HG03378 (cell line): ENCODE measurements around the gene VAMP8.
"Not testable (repeated sequence)": the region's sequence is repeated elsewhere in the genome, so short reads cannot be mapped to it uniquely, and the experiment has no call there.

Source experiments
- ATAC-seq: cut with Tn5 transposase; IDR thresholded peaks from one replicate; pipeline ENCODE4 v1.9.1; 2021; ENCODE audit warnings: mild to moderate bottlenecking, moderate library complexity; ENCODE audit not compliant: unreplicated experiment

VAMP8 gene

DNA sequence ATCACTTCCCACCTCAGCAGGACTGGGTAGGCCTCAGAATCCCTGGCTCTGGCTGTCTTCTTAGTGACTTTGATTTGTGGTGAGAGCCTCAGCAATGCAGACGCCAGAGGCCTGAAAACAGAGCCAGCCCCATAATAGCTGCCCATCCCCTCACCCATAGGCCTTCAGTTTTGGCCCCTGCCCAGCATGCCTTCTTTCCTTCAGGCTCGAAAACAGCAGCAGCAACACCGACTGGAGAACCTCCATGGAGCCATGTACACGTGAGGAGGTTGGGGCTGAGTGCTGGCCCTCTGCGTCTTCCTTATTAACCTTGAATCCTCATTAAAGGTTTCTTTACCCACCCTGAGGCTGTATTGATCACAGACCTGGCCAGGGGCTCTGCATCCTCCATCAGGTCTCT lies 19.9 kb downstream of the VAMP8 start:
- no peak for ATAC-seq

DNA sequence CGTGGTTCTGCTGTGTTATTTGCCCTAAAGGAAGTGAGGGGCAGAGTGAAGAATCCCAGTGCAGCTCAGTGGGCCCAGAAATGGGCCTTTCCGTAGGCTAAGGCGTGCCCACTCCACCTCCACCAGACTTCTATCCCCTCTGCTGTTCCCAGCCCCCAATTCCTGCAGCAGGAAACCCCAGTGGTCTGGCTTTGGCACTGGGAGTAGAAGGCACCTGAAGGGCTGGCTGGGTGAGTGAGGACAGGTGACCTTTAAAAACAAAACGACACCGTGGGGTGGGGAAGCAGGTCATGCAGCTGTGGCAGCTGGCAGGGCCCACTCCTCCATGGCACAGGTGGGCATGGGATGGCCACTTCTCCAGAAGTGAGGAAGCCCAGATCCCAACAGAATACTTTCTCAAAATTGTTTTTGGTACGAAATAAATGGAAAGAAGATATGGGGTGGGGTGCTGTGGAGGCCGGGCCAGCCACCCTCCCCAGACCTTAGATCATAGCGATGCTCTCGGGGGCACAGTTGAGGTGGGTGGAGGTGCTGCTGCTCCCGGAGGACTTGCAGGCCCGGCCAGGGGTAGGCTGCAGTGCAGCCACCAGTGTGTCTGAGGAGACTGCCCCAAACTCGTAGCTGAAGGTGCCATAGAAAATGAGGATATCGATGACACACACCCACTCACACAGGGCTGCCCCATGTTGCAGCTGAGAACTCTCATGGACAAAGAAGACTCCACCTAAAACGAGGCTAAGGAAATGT lies 21.4 kb downstream of the VAMP8 start:
- no peak for ATAC-seq

DNA sequence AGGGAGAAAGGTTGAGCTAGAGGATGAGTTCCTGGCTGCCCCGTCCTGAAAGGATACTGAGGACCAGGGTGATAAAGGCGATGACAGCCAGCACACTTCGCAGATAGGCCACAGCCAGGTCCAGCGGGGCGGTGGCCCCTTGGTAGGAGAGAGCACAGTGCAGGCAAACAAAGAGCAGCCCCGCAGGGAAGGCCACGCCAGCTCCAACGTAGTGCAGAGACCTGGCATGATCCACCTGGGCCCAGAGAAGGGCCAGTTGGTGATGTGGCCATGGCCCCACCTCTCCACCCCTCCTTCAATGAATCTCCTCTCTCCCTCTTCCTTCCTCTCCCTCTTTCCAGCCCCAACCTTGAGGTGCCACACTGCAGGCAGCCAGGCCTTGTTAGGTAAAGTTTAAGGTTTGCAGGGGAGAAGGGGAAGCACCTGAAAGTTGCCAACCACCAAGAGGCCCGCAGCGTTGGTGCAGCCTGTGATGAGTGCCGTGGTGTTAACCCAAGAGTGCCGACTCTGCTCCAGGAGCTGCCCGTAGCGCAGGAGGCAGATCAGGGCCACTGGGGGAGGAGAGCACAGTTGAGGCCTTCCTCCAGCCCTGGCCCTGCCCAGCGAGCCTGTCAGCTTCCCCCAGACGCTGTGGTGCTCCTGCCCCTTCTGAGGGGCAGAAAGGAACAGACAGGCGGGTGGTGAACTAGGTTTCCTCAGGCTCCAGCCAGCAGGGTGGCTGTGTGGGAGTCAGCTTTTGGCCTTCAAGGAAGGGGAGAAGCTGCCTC lies 22.3 kb downstream of the VAMP8 start:
- no peak for ATAC-seq

DNA sequence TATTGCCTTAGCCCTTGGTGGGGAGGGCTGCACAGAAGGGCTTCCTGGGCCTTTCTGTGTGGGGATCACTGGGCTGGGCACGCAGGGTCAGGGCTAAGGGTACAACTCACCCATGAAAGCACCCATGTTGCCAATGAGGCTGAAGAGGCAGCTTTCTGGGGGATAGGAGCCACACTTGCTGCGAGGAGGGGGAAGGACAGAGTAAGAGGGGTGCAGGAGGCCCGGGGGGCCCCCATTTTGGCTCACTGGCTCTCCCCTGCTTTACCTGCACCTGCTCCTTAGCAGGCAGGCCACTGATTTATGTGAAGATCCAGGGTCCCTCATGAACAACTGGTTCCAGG lies 22.8 kb downstream of the VAMP8 start:
- no peak for ATAC-seq

DNA sequence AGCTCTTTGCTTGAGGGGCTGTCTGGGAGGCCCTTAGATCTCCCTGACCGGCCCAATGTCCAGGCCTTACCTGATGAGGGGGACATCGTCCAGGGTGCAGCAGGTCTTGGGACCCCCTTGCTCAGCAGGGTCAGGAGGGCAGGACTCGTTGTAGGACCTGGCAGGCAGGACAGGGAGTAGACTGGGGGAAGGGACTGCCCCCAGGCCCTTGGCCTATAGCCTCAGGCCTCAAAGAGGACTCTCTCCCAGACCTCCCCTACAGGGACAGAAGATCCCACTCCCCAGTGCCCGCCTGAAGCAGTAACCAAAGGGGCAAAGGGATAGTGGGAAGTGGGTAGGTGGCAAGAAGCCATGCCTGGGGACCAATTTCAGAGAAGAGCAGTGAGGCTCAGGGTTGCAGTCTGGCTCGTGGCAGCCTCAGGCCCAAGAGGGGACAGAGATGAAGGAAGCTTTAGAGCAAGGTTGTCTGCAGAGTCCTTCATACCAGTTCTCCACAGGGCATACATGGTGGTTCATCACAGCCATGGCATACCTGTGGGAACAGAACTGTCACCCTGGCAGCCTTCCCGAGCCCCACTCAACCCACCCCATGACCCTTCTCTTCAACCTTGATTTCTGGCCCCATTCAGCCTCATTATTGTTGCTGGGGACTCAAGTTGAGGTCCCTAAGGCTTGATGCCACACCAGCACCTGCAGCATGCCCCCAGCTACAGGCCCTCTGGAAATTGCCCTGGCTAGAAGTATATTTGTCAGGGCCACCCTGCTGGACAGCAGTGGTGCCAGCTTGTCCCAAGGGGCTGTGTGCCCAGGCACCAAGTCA lies 23.8 kb downstream of the VAMP8 start:
- no peak for ATAC-seq

DNA sequence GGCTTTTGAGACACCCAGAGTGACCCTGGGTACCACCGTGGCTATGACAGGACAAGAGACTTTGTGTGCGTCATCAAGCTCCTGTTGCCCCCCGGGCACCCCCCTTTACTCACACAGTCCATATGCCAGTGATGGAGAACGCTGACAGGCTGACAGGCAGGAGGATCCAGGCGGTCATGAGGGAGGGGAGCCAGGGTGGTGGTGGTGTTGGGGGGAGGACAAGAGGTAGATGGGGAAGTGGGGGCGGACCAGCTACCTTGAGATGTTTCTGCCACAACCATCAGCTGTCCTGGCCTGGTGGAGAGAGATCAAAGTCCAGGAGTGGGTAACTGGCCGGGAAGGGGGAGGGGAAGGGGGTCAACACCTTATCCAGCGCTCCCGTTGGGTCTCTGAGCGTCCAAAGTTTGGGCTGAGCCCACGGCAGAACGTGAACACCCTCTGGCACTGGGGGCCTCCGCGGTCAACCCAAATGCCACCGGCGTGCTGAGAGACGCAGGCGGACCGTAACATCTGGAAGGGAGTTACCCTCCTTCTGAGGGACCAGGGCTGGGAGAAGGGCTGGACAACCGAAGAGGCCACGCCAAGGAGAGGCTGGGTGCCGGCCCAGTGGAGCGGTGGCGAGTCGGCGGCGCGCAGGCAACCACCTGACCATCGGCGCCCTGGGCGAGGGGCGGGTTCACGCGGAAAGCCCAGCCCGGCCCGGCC lies 24.5 kb downstream of the VAMP8 start:
- peak; percentile 32 for ATAC-seq

DNA sequence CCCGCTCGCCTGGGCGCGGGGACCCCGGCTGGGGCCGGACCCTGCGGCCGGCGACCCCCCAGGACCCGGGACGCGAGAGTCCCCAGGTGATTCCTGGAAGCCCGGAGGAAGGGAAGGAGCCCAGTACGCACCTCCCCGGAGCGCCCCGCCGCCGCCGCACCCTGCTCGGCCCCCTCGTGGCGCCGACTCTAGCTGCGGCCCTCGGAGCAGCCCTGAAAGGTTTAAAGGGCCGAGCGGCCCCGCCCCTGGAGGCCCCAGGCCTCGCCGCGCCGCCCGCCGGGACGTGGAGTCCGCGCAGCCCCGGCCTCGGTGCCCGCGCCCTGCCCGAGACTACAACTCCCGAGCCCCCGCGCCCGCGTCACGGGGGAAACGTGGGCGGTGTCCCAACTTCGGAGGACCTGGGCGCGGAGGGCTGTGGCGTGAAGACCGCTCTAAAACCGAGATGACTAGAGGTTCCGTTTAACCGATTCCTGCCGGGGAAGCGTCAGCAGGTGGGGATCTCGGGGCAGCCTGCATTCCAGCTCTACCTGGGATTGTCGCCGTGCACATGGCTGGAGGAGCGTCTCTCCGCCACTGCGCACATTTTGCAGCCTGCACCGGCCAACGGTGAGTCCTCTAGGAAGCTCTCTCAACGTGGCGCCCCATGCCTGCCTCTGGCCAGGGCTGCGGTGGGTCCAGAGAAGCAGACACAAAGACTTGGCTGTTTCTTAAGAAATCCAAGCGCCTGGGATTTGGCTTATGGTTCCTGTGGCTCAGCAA lies 25.3 kb downstream of the VAMP8 start, which contains the start of gene TMEM150A:
Gene TMEM150A (minus strand): TSS at position 223 of the 759 bp plus-strand sequence. CDS start 750 bp downstream, outside the sequence.
- peak; percentile 76 for ATAC-seq

DNA sequence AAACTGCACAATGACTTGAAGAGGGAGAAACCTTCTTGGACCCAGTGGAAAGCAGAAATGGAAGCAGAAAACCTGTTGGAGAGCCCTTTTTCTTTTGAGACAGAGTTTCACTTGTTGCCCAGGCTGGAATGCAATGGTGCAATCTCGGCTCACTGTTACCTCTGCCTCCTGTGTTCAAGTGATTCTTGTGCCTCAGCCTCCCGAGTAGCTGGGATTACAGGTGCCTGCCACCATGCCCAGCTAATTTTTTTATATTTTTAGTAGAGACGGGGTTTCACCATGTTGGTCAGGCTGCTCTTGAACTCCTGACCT lies 26.7 kb downstream of the VAMP8 start:
- ATAC-seq = not testable (repeated sequence)

DNA sequence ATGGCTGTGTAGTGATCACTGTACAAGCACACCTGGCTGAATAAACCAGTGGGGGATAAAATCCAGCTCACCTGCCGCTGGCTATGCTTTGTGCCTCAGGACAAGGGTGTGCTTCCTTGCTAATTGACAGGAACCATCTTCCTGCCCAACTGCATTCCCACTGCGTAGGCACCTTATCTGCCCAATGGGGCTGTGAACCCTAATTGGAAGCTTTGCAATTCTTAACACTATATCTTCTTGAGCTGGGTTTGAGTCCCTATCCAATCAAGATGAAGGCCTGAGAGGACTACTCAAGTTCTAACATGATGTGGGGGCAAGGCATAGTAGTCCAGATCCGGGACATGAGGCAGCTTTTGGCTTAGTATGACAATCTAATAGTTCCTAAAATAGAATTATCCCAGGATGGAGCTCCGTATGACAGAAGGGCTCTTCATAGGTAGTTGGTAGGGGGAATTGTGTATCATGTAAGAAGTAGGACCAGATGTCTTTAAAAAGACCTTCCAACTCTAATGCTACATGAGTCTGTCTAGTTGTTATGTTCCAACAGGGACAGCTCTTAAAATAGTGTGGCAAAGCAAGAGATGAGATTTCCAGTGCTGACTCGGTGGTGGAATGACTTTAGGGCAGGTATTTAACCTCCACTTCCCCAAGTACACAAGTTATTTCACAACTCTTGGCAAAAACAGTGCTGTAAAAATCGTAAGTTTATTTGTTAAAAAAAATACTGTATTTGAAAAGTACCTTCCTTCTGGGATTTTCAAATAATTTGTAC lies 27.4 kb downstream of the VAMP8 start:
- ATAC-seq = no peak

DNA sequence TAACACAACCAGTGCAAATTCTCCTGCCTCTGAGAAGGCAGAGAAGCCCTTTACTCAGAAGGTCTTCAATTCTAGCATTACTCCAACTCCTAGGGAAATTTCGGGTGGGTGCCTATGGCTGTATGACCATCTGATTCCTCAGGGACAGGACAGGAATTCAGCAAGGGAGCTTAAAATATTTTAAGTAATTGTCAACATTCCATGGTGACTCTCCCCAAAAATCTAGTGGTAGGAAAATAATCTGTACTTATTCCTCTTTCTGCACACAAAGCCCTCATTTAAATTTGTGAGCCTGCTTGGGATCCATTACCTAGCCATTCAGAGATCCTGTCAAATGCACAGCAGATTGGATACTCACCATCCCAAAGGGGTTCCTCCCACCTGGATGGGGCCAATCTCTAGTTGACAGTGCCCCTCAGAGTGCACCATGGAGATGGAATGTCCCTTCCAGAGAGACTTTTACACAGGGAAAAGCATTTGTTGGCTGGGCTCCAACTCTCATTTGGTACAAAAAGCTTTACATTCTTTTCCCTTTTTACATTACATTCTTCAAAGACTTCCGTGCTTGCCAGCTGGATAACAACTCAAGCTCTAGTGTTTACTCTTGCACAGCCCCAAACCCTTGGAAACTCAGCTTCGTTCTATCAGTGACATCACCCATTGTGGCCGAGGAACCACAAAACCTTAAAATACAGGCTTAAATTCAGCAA lies 28.2 kb downstream of the VAMP8 start:
- ATAC-seq = no peak

DNA sequence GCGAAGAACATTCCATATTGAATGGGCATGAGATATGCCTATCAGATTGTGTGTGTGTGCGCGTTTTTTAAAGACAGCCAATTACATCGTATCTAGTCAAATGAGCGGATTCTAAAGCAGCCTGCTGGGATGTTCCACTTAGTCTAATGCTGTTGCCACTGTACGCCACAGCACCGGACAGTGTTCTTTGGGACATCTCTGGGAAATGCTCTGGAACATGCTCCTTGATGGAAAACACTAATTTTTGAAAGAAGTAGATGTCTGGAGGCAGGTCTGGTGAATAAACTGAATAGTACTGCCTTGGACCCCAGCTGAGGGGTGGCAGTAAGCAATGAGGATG lies 28.7 kb downstream of the VAMP8 start:
- no peak for ATAC-seq

DNA sequence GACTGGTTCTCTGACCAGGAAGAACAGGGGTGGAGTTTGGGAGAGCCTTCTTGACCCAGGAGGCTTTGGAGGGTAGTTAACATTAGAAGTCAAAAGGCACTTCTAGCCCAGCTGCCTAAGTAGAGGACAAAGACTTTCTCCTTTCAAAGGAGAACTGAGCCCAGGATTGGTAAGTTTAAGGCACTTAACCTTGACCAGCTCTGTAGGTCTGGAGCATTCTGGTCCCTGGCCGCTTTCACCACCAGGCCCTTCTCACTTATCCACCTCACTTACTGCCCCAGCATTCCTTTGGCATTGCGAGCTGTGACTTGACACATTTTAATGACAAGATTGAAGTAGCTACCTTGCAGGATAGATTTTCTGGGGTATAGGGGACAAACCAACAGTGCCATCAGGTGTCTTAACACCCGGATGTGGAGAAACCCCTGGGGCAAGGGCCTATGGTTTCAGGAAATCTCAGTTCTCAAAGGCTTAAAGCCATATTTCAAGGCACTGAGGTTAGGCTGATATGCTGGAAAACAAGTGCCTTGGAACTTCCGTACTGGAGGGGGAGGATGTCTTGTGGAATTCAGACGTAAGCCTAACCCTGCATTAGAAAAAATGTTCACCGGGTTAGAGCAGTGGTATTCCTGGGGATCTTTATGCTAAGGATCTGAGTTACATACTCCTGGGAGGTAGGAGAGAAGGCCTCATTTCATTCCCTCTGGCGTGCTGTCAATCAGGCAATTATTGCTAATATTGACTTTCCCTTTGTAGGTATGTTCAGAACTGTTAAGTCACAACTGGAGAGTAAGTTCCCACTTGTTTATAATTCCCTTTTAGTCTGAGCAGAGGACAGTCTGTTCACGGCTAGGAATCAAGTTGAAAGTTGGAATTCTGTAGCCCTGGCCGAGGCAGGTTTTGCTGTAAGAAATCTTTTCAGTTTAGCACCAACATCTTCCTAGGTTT lies 30.2 kb downstream of the VAMP8 start:
- ATAC-seq = no peak

DNA sequence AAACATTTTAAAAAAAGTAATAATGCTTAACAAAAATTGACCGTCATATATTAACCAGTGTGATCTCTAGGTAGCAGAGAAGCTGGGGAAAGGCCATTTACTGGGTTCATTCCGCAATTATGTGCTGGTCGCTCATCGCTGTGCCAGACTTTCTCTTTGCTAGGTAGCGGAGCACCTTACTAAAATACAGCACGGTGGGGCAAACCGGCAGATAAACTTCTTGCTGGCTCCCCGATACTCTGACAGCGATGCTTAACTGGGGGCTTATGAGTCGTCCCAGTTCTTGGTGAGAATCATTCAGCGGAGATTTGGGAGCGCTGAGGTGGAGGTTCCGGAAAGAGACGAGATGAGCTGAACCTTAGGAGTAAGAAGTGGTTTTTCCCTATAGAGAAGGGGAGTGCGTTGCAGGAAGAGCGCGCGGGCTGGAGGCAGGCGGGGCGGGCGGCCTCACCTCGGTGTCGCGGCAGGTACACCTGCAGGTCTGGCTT lies 33.9 kb downstream of the VAMP8 start:
- peak; percentile 2 for ATAC-seq

DNA sequence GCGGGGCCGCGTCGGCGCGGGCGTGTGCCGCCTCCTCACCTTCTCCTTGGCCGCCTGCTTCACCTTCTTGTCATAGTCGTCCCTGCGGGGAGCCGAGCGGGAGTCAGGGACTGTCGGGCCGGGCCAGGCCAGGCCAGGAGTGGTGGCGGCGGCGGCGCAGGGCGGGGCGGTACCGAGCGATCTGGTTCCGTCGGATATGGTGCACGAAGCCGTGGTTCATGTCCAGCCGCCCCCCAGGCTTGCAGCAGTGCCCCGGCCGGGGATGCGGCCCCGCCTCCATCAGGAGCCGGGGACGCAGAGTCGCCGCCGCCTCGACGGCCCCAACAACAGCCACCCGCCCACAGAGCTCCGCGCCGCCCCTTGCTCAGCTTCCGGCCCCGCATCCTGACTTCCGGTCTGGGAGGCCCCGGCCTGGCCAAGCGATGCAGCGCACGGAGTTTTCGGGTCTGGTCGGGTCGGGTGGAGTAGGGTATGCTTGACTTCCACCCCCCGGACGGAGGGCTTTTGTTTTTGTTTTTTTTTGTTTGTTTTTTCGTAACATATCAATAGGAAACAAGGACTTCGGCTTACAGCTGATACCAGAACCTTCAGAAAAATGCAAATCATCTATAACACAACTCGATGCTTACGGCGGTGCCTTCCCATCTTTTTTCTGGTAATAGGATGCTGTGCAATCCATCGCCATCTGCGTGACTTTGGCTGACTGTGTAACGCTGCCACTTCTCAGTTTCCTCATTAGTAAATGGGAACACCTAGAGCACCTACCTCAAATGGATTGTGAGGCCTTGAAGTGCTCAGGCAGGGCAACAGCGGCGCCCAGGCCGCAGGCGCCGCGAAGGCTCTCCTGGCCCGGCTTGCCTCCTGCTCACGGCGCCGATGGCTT lies 34.6 kb downstream of the VAMP8 start, which contains the start of gene C2orf68:
Gene C2orf68 (minus strand): TSS at position 362 of the 883 bp plus-strand sequence. CDS start 82 bp downstream, at position 280.
- ATAC-seq = peak; percentile 60

DNA sequence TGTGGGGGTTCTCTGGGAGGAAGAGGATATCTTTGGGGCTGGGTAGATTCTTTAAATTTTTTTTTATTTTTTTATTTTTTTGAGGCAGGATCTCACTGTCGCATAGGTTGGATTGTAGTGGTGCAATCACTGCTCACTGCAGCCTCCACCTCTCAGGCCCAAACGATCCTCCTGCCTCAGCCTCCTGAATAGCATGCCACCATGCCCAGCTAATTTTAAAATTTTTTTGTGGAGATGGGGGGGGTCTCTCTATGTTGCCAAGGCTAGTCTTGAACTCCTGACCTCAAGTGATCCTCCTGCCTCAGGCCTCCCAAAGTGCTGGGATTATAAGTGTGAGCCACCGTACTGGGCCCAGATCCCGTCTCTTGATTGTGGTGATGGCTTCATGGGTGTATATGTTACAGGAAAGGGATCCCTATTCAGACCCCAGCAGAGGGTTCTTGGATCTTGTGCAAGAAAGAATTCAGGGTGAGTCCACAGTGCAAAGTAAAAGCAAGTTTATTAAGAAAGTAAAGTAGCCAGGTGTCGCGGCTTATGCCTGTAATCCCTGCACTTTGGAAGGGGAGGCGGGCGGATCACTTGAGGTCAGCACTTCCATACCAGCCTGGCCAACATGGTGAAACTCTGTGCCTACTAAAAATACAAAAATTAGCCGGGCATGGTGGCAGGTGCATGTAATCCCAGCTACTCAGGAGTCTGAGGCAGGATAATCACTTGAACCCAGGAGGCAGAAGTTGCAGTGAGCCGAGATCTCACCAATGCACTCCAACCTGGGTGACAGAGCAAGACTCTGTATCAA lies 36.5 kb downstream of the VAMP8 start:
- ATAC-seq = no peak

DNA sequence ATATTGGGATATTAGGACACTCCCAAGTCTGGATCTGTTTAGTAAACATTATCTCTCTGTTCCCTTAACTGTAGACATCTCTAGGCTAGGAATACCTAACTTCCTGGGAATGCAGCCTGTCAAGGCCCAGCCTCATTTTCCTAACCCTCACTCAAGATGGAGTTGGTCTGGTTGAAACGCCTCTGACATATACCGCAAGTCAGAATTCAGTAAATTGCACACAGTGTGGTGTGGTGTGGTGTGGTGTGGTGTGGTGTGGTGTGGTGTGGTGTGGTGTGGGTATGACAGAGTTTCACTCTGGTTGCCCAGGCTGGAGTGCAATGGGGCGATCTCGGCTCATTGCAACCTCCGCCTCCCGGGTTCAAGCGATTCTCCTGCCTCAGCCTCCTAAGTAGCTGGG lies 37.4 kb downstream of the VAMP8 start:
- ATAC-seq = not testable (repeated sequence)
